IPS DF 19.7 (cell line): ENCODE data around the gene MEF2C.

Source experiments
- DNase-seq: peaks from one replicate; pipeline ENCODE4 v3.0.0-alpha.2; 2013; ENCODE audit warnings: low read depth, low spot score

Gene MEF2C

GRCh38 chr5:88688984-88689667, 193.9 kb downstream of the MEF2C start:
- DNase-seq, result no peak

- DNase-seq, result no peak
Observed at GRCh38 chr5:88688156-88688983, 194.6 kb downstream of the MEF2C start.

- DNase-seq, result no peak
Observed at GRCh38 chr5:88687373-88687911, 195.5 kb downstream of the MEF2C start.

- DNase-seq, result no peak
Observed at GRCh38 chr5:88686726-88687125, 196.3 kb downstream of the MEF2C start.

- no peak for DNase-seq
Observed at GRCh38 chr5:88685591-88686541, 197.1 kb downstream of the MEF2C start.

- DNase-seq, result no peak
Observed at GRCh38 chr5:88683506-88684135, 199.4 kb downstream of the MEF2C start.

- no peak for DNase-seq
Observed at GRCh38 chr5:88682881-88683361, 200.1 kb downstream of the MEF2C start.

- DNase-seq, result no peak
Observed at GRCh38 chr5:88682131-88682530, 200.9 kb downstream of the MEF2C start.

- DNase-seq, result no peak
Observed at GRCh38 chr5:88681211-88681803, 201.7 kb downstream of the MEF2C start.

- DNase-seq, result no peak
Observed at GRCh38 chr5:88680253-88681132, 202.5 kb downstream of the MEF2C start.

GRCh38 chr5:88679638-88680037, 203.3 kb downstream of the MEF2C start:
- no peak for DNase-seq

GRCh38 chr5:88678770-88679381, 204.1 kb downstream of the MEF2C start:
- DNase-seq, result no peak

- DNase-seq, result no peak
Observed at GRCh38 chr5:88677943-88678769, 204.8 kb downstream of the MEF2C start.

GRCh38 chr5:88677376-88677895, 205.5 kb downstream of the MEF2C start:
- no peak for DNase-seq

GRCh38 chr5:88676637-88677375, 206.2 kb downstream of the MEF2C start:
- no peak for DNase-seq

- DNase-seq, result no peak
Observed at GRCh38 chr5:88675708-88676636, 207.0 kb downstream of the MEF2C start.
